Psoas muscle (tissue), 8 donors: Measurements from ENCODE around the gene DNAJC28. TPM values are rescaled to one million over a fixed set of nuclear protein-coding genes. Genes with fewer than 3 reads are reported as not detected.

Experiments
- ATAC-seq, 4 donors: fragments of 200-7000 bp; cut with Tn5 transposase; one replicate each; pipeline ENCODE4 v1.9.1; 2020; ENCODE audit warnings: moderate library complexity in 3 of 4, mild to moderate bottlenecking in 2 of 4
- DNase-seq, 2 donors: peaks; one replicate each; pipeline ENCODE4 v3.0.0-alpha.2; 2020
- H3K27ac ChIP-seq: fragments of 200-600 bp; one replicate; pipeline ENCODE4 v1.8.0; 2022
- H3K27me3 ChIP-seq, 3 donors: fragments of 200-600 bp in 1 of 3; one replicate each; pipeline versions ENCODE4 v1.6.1 to v1.8.0; 2013 to 2022; ENCODE audit warnings: low read length in 2 of 3, mild to moderate bottlenecking in 2 of 3, moderate library complexity in 1 of 3; ENCODE audit not compliant: insufficient read depth in 3 of 3
- H3K36me3 ChIP-seq, 2 donors: fragments of 200-600 bp in 1 of 2; one replicate each; pipeline versions ENCODE4 v1.6.1 to v1.8.0; 2013 to 2022; ENCODE audit warnings: low read depth in 1 of 2, mild to moderate bottlenecking in 1 of 2, moderate library complexity in 1 of 2; ENCODE audit not compliant: insufficient read depth in 1 of 2
- H3K4me1 ChIP-seq: fragments of 200-600 bp; one replicate; pipeline ENCODE4 v1.8.0; 2022
- H3K4me3 ChIP-seq: fragments of 200-600 bp; one replicate; pipeline ENCODE4 v1.8.0; 2022; ENCODE audit warnings: mild to moderate bottlenecking
- H3K9me3 ChIP-seq: fragments of 200-600 bp; one replicate; pipeline ENCODE4 v1.8.0; 2022
- CTCF ChIP-seq: fragments of 200-600 bp; IDR thresholded peaks from one replicate; pipeline ENCODE4 v1.8.0; 2022; ENCODE audit warnings: antibody characterized with exemption
- WGBS, 3 donors: extraction: QIAGEN DNeasy Blood & Tissue Kit; methylation state at CpG; one replicate each; pipeline versions ENCODE4 v1.1.6 to v1.1.7; 2013; 5-methylcytosine and 5-hydroxymethylcytosine counted together
- intact Hi-C, 2 donors: fragments of 100-400 bp; cut with DNase I; formaldehyde crosslinking; loops; one replicate each; pipeline versions ENCODE4 v1.11.0 to v1.14.2; 2022
- polyA plus RNA-seq, 3 donors: library from polyadenylated mRNA; stranded (reverse); fragments of 200-250 nt; gene quantifications; one replicate each; pipeline ENCODE4 v1.2.3, GENCODE V29; 2013
- total RNA-seq, 4 donors: library from RNA; stranded (reverse); fragmentation: NEBNext Ultra II Directional in 2 of 4; extraction: Animal tissue kit (Norgen Biotek cat#: 25700) in 2 of 4; gene quantifications; one replicate each; pipeline versions ENCODE4 v1.2.1 to v1.2.4, GENCODE V29; 2021 to 2023
- donor health status: healthy with polysubstance abuse.
- donor health status: DM: no; HTN: no; CAD: no; lungs with moderate emphysema.
- donor health status: Bipolar disorder and iron deficiency.
- donor health status: healthy.
- donor health status: DM: yes; HTN: yes; CAD: no.
- donor health status: DM: no; HTN: no; CAD: no.
- donor health status: DM: no; HTN: no; CAD: no.
- donor health status: DM: yes; HTN: yes; CAD: no.

Gene DNAJC28
- total and polyA plus RNA-seq, 7 donors, result 2.9 to 7.6 (median 3.2) TPM

- DNase-seq (no peak), ATAC-seq (no peak)
- intact Hi-C loops, result no loop called here
- Histone ChIP-seq H3K27ac (no peak overlapping the region), H3K36me3 (peaks cover 2 to 93% of the 10 kb centered on the region in 2 donors), H3K4me3 (no peak overlapping the region), H3K27me3 (no peaks in the 10 kb centered on the region), H3K4me1 (no peaks in the 10 kb centered on the region), H3K9me3 (no peaks in the 10 kb centered on the region)
- WGBS, 3 donors, result 91 to 92% (median 92%) methylated on average over 3 of the region's 3 CpGs
- TF ChIP-seq CTCF, result no peak
Measured at GRCh38 chr21:33458861-33459260, 32.7 kb downstream of the DNAJC28 start.

GRCh38 chr21:33455686-33456446, 35.6 kb downstream of the DNAJC28 start:
- 90 to 94% (median 91%) methylated on average over 6 of the region's 6 CpGs for WGBS, 3 donors

GRCh38 chr21:33452362-33452761, 39.2 kb downstream of the DNAJC28 start:
- peaks cover 2 to 78% of the 10 kb centered on the region in 2 donors for H3K36me3 ChIP-seq
- H3K9me3 ChIP-seq, result no peaks in the 10 kb centered on the region
- intact Hi-C loops, result no loop called here
- no peak overlapping the region for H3K4me3 ChIP-seq
- no peaks in the 10 kb centered on the region for H3K27me3 ChIP-seq
- 91 to 93% (median 92%) methylated on average over 3 of the region's 3 CpGs for WGBS, 3 donors
- no peaks in the 10 kb centered on the region for H3K4me1 ChIP-seq
- no peak overlapping the region for H3K27ac ChIP-seq
- DNase-seq, result no peak
- no peak for TF ChIP-seq CTCF
- no peak for ATAC-seq

More at GRCh38 chr21:33455686-33456446, 35.6 kb downstream of the DNAJC28 start:
- Histone ChIP-seq H3K36me3 (peaks cover 2 to 90% of the 10 kb centered on the region in 2 donors), H3K27me3 (no peaks in the 10 kb centered on the region), H3K27ac (no peak overlapping the region), H3K4me3 (no peak overlapping the region), H3K9me3 (no peaks in the 10 kb centered on the region), H3K4me1 (no peaks in the 10 kb centered on the region)
- TF ChIP-seq CTCF, result no peak
- DNase-seq (no peak), ATAC-seq (no peak)
- intact Hi-C loops, result no loop called here

GRCh38 chr21:33451634-33452071, 39.9 kb downstream of the DNAJC28 start:
- intact Hi-C loops, result no loop called here
- peak in 2 of 4 donors; percentile 36 to 39 for ATAC-seq
- H3K27me3 ChIP-seq, result no peaks in the 10 kb centered on the region
- H3K9me3 ChIP-seq, result no peaks in the 10 kb centered on the region
- WGBS, 3 donors, result 78 to 96% (median 84%) methylated on average over 1 of the region's 1 CpG
- H3K4me1 ChIP-seq, result no peaks in the 10 kb centered on the region
- no peak overlapping the region for H3K27ac ChIP-seq
- H3K4me3 ChIP-seq, result no peak overlapping the region
- TF ChIP-seq CTCF, result no peak
- H3K36me3 ChIP-seq, result peaks cover 2 to 78% of the 10 kb centered on the region in 2 donors
- no peak for DNase-seq
